NCI-H2081 treated with DMSO at 0.1 percent for 48 hours (cell line): ENCODE results near the gene ACVR2A.

Source experiments
- DNase-seq: peaks from one replicate; lab custom pipeline; 2025; lab: John Stamatoyannopoulos, UW

Gene ACVR2A

GRCh38 chr2:147855316-147855715 is 10.5 kb downstream of the ACVR2A start:
- no peak for DNase-seq

GRCh38 chr2:147855977-147856376 is 11.1 kb downstream of the ACVR2A start:
- DNase-seq: no peak

- no peak for DNase-seq
These were observed 15.2 kb downstream of the ACVR2A start for GRCh38 chr2:147860009-147860408.

- no peak for DNase-seq
These were observed 18.2 kb downstream of the ACVR2A start for GRCh38 chr2:147862859-147863516.

GRCh38 chr2:147863835-147864234 is 19.0 kb downstream of the ACVR2A start:
- no peak for DNase-seq

- no peak for DNase-seq
These were observed 20.7 kb downstream of the ACVR2A start for GRCh38 chr2:147865560-147865959.

GRCh38 chr2:147867050-147867449 is 22.2 kb downstream of the ACVR2A start:
- no peak for DNase-seq

- DNase-seq: no peak
These were observed 25.1 kb downstream of the ACVR2A start for GRCh38 chr2:147869934-147870333.

GRCh38 chr2:147872967-147873366 is 28.1 kb downstream of the ACVR2A start:
- DNase-seq: no peak

GRCh38 chr2:147873859-147874483 is 29.1 kb downstream of the ACVR2A start:
- DNase-seq: no peak

- DNase-seq: no peak
These were observed 35.0 kb downstream of the ACVR2A start for GRCh38 chr2:147879846-147880245.

- no peak for DNase-seq
These were observed 37.8 kb downstream of the ACVR2A start for GRCh38 chr2:147882631-147883030.

- DNase-seq: no peak
These were observed 40.0 kb downstream of the ACVR2A start for GRCh38 chr2:147884830-147885229.

GRCh38 chr2:147886136-147886535 is 41.3 kb downstream of the ACVR2A start:
- DNase-seq: no peak

- no peak for DNase-seq
These were observed 43.9 kb downstream of the ACVR2A start for GRCh38 chr2:147888680-147889079.

GRCh38 chr2:147904051-147904450 is 59.2 kb downstream of the ACVR2A start:
- DNase-seq: no peak

- DNase-seq: no peak
These were observed 64.3 kb downstream of the ACVR2A start for GRCh38 chr2:147909178-147909577.

- peak; percentile 24 for DNase-seq
These were observed 66.2 kb downstream of the ACVR2A start for GRCh38 chr2:147910990-147911473.

- no peak for DNase-seq
These were observed 69.1 kb downstream of the ACVR2A start for GRCh38 chr2:147913701-147914480.

- no peak for DNase-seq
These were observed 71.2 kb downstream of the ACVR2A start for GRCh38 chr2:147916067-147916466.

- DNase-seq: no peak
These were observed 71.9 kb downstream of the ACVR2A start for GRCh38 chr2:147916723-147917122.

- no peak for DNase-seq
These were observed 72.3 kb downstream of the ACVR2A start for GRCh38 chr2:147917161-147917560.

- DNase-seq: no peak
These were observed 79.0 kb downstream of the ACVR2A start for GRCh38 chr2:147923846-147924245.
